GM12872 (cell line): ENCODE measurements around the gene AGXT.

ENCODE experiments used
- CTCF ChIP-seq: IDR thresholded peaks from 3 replicates; pipeline ENCODE4 v1.5.1; 2011; ENCODE audit warnings: low read depth, mild to moderate bottlenecking, low read length, moderate library complexity; ENCODE audit not compliant: insufficient read depth

AGXT gene

GRCh38 chr2:240886678-240887609, 18.3 kb downstream of the AGXT start:
- no peak for TF ChIP-seq CTCF

- TF ChIP-seq CTCF, result no peak
Observed at GRCh38 chr2:240887631-240888030, 19.0 kb downstream of the AGXT start.

GRCh38 chr2:240888130-240888889, 19.7 kb downstream of the AGXT start:
- no peak for TF ChIP-seq CTCF

- TF ChIP-seq CTCF, result no peak
Observed at GRCh38 chr2:240888890-240889573, 20.4 kb downstream of the AGXT start.

- TF ChIP-seq CTCF, result no peak
Observed at GRCh38 chr2:240889601-240890560, 21.3 kb downstream of the AGXT start.

- no peak for TF ChIP-seq CTCF
Observed at GRCh38 chr2:240890691-240891090, 22.1 kb downstream of the AGXT start.
